Stimulated activated memory B cell treated with anti-CD40 and anti-IgM and Interleukin-4, amounts not matched to agents 10 μg/mL and 1 μg/mL and 100 μg/mL, for 72 hours (primary cell): ENCODE data around the gene POLR2H.

Source experiments
- ATAC-seq: fragments of 150-1000 bp; cut with Tn5 transposase; 2 replicates; pipeline ENCODE4 v1.10.0; 2021
- H3K27ac Mint-ChIP-seq: one replicate; pipeline ENCODE4 v1.8.0; 2022; ENCODE audit warnings: mild to moderate bottlenecking, mixed read lengths
- H3K27me3 Mint-ChIP-seq: one replicate; pipeline ENCODE4 v1.8.0; 2022; ENCODE audit warnings: mixed read lengths
- H3K36me3 Mint-ChIP-seq: one replicate; pipeline ENCODE4 v1.8.0; 2022; ENCODE audit warnings: mixed read lengths
- H3K4me1 Mint-ChIP-seq: one replicate; pipeline ENCODE4 v1.8.0; 2022; ENCODE audit warnings: mixed read lengths
- H3K4me3 Mint-ChIP-seq: one replicate; pipeline ENCODE4 v1.8.0; 2022; ENCODE audit warnings: mild to moderate bottlenecking, moderate library complexity, mixed read lengths
- H3K9me3 Mint-ChIP-seq: one replicate; pipeline ENCODE4 v1.8.0; 2022; ENCODE audit warnings: mixed read lengths

The POLR2H gene

DNA sequence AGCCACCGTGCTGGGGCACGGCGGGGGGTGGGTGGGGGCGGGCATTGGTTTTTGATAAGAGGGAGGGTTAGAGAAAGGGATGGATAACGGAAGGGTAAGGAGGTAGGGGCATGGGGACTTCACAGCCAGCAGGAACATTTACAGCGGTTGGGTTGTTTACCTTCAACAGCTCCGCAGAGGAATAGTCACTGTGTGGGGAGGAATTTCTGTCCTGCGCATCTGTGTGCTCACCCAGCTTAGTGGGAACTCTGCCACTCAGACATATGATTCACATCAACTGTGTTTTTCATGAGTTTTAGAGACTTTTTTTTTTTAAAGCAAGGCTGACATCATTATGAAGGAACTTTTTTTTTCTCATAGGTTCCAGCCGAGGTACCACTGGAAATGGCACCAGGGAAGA lies 37.9 kb downstream of the POLR2H start:
- Mint-ChIP-seq H3K4me3 (no peak overlapping the region), H3K36me3 (no peaks in the 10 kb centered on the region), H3K9me3 (no peaks in the 10 kb centered on the region), H3K27ac (no peak overlapping the region), H3K27me3 (peaks cover 39% of the 10 kb centered on the region), H3K4me1 (no peaks in the 10 kb centered on the region)
- no peak for ATAC-seq

GRCh38 chr3:184405075-184406030 lies 43.8 kb downstream of the POLR2H start:
- Mint-ChIP-seq H3K9me3 (no peaks in the 10 kb centered on the region), H3K36me3 (no peaks in the 10 kb centered on the region)

GRCh38 chr3:184409331-184409926 lies 47.9 kb downstream of the POLR2H start:
- H3K27ac Mint-ChIP-seq, result no peak overlapping the region
- peaks cover 9% of the 10 kb centered on the region for H3K27me3 Mint-ChIP-seq
- ATAC-seq, result no peak
- H3K4me1 Mint-ChIP-seq, result no peaks in the 10 kb centered on the region
- H3K36me3 Mint-ChIP-seq, result no peaks in the 10 kb centered on the region
- H3K4me3 Mint-ChIP-seq, result no peak overlapping the region
- H3K9me3 Mint-ChIP-seq, result no peaks in the 10 kb centered on the region

More at GRCh38 chr3:184405075-184406030, 43.8 kb downstream of the POLR2H start:
- H3K27me3 Mint-ChIP-seq, result peaks cover 22% of the 10 kb centered on the region
- ATAC-seq, result no peak
- H3K27ac Mint-ChIP-seq, result no peak overlapping the region
- no peaks in the 10 kb centered on the region for H3K4me1 Mint-ChIP-seq
- no peak overlapping the region for H3K4me3 Mint-ChIP-seq

GRCh38 chr3:184409946-184410500 lies 48.5 kb downstream of the POLR2H start:
- Mint-ChIP-seq H3K4me1 (no peaks in the 10 kb centered on the region), H3K4me3 (no peak overlapping the region), H3K27ac (no peak overlapping the region), H3K9me3 (no peaks in the 10 kb centered on the region), H3K27me3 (peaks cover 9% of the 10 kb centered on the region), H3K36me3 (no peaks in the 10 kb centered on the region)
- no peak for ATAC-seq

DNA sequence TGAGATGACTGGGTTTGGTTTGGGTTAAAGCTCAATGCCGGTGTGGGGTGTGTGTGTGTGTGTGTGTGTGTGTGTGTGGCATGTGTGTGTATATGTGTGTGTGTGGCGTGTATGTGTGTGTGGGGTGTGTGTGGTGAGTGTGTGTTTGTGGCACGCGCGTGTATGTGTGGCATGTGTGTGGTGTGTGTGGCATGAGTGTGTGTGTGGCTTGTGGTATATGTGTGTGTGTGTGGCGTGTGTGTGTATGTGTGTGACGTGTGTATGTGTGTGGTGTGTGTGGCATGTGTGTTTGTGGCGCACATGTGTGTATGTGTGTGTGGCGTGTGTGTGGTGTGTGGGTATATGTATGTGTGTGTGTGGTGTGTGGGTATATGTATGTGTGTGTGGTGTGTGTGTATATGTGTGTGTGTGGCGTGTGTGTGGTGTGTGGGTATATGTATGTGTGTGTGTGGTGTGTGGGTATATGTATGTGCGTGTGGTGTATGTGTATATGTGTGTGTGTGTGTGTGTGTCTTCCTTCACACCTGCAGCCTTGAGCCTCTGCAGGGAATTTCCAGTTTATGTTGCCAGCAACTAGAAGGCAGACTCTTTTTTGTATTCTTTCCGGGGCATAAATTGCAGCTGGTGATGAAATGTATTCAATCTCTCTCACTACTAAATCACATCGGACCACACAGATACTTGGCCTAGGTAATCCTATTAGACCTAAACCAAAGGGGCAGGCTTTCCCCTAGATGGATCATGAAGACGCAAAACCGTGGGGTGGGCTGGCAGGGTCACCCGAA lies 53.1 kb downstream of the POLR2H start:
- no peak for ATAC-seq
- no peak overlapping the region for H3K27ac Mint-ChIP-seq
- H3K36me3 Mint-ChIP-seq, result no peaks in the 10 kb centered on the region
- H3K4me3 Mint-ChIP-seq, result no peak overlapping the region
- no peaks in the 10 kb centered on the region for H3K4me1 Mint-ChIP-seq
- H3K9me3 Mint-ChIP-seq, result no peaks in the 10 kb centered on the region
- H3K27me3 Mint-ChIP-seq, result peaks cover 9% of the 10 kb centered on the region

DNA sequence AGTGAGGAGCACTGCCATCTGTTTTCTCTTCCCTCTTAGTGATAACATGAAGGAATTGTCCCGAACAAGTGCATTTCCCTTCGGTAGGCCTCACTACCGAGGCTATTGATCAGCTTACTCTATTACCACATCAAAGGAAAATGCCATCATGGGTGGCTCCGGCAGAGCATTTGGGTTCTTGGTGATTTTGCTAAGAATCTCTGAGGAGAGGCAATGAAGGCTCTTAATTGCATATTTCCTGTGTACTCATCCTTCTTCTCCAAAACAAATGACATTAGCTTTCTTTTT lies 53.6 kb downstream of the POLR2H start:
- Mint-ChIP-seq H3K9me3 (no peaks in the 10 kb centered on the region), H3K4me3 (no peak overlapping the region), H3K4me1 (no peaks in the 10 kb centered on the region), H3K27ac (no peak overlapping the region), H3K27me3 (peaks cover 9% of the 10 kb centered on the region), H3K36me3 (no peaks in the 10 kb centered on the region)
- no peak for ATAC-seq

DNA sequence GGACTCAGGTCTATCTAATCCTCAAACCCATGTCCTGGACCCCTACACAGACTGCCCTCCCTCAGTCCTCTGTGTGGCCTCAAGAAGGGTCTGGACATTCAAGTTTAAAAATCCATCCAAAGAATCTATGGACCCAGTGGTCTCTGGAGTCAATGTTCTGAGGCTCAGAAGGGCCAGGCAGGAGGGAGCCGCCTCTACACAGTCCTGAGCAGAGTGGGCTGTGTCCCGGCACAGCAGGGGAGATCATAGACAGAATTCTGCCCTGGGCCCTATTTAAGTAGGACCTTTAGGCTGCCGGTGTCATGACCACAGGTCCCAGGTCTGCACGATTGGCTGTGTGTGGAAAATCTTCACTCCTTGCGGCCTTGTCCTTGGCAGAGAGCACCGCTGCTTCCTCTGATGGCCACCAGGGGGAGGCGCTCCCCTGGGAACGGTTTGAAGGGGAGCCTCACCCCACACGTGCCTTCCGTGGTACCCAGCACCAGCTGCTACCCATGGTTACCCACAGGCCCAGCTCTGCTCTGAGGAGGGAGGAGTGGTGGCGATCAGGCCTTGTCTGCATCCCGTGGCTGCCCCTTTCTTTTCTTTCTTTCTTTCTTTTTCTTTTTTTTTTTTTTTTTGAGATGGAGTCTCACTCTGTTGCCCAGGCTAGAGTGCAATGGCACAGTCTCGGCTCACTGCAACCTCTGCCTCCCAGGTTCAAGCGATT lies 56.3 kb downstream of the POLR2H start:
- ATAC-seq, result peak; percentile 91
- Mint-ChIP-seq H3K4me3 (no peak overlapping the region), H3K27me3 (peaks cover under 1% of the 10 kb centered on the region), H3K27ac (no peak overlapping the region), H3K9me3 (peaks cover 1% of the 10 kb centered on the region), H3K36me3 (no peaks in the 10 kb centered on the region), H3K4me1 (no peaks in the 10 kb centered on the region)
